Measurements from ENCODE around the gene GTF3C2. TPM values are rescaled to one million over a fixed set of nuclear protein-coding genes. Genes with fewer than 3 reads are reported as not detected.
A peak's percentile ranks its signal among the peaks of the same experiment; 100 is the strongest.

Gene GTF3C2
- total and polyA plus RNA-seq, 2 of the 13 experiments (the other 11 are each of a cell fraction or from before 2014, with no cell fraction given): 77.5 to 130 TPM

DNA sequence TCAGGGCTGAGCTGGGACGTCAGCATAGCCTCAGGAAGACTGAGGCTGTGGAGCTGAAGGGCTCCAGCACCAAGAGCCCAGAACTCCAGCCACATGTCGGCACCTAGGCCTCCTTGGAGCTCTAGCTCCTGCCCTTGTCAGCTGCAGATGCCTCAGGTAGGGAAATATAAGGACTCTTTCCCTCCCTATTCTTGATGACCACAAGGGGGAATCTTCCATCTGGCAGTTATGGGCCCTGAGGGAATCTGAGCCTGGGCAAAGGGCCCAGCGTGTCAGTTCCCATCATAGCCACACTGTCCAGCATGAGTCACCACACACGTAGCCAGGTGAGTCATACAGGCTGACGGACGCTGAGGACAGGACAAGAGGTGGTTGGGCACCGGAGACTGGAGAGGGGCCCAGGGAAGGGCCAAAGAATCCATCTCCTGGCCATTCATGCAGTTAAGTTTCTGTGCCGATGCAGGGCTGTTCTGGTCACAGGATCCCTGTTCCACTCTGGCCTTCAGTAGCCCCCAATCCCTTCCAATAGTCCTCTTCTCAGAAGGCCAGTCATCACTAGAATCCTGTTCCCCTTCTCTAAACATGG is 35.5 kb downstream of the GTF3C2 start (continued):
- TF ChIP-seq ZNF329 (CRISPR knock-in tag; IDR thresholded peaks at IDR 0.05; ENCODE audit: low read depth) (no peak), ZNF44 (CRISPR knock-in tag; IDR thresholded peaks at IDR 0.05) (peak; percentile 71; the same call in 1 of the 2 replicates), CENPX (CRISPR knock-in tag; IDR thresholded peaks at IDR 0.05) (no peak), ZNF670 (CRISPR knock-in tag; IDR thresholded peaks at IDR 0.05; ENCODE audit: borderline replicate concordance) (no peak), REPIN1 (CRISPR knock-in tag; IDR thresholded peaks at IDR 0.05; ENCODE audit: borderline replicate concordance, low read depth) (peak; percentile 83; the same call in 1 of the 2 replicates), KLF9 (CRISPR knock-in tag; IDR thresholded peaks at IDR 0.05; ENCODE audit: low read depth) (no peak), RCOR2 (CRISPR knock-in tag; IDR thresholded peaks at IDR 0.05) (peak; percentile 84), RXRB (CRISPR knock-in tag; IDR thresholded peaks at IDR 0.05; ENCODE audit: borderline replicate concordance) (peak; percentile 91), THAP11 (CRISPR knock-in tag; IDR thresholded peaks at IDR 0.05) (peak; percentile 93), POGZ (CRISPR knock-in tag; IDR thresholded peaks at IDR 0.05) (peak; percentile 74), ZNF598 (CRISPR knock-in tag; IDR thresholded peaks at IDR 0.05; ENCODE audit: borderline replicate concordance) (peak; percentile 52; the same call in 1 of the 2 replicates), GATAD1 (CRISPR knock-in tag; IDR thresholded peaks at IDR 0.05) (peak; percentile 83), IKZF1 (IDR thresholded peaks at IDR 0.05) (no peak), TEAD3 (CRISPR knock-in tag; optimal IDR thresholded peaks at IDR 0.05; ENCODE audit: borderline replicate concordance) (peak; percentile 92), RNF2 (conservative IDR thresholded peaks at IDR 0.05; ENCODE audit: low read depth) (peak; percentile 58; the same call in 1 of the 2 replicates), ZNF232 (CRISPR knock-in tag; IDR thresholded peaks at IDR 0.05; ENCODE audit: borderline replicate concordance) (0 out of 2 replicates have a peak, but pooled peaks have one; percentile 65), ZNF720 (CRISPR knock-in tag; IDR thresholded peaks at IDR 0.05) (no peak), ZNF234 (CRISPR knock-in tag; conservative IDR thresholded peaks at IDR 0.05) (no peak), AGO1 (IDR thresholded peaks at IDR 0.05; ENCODE audit: low read depth, low read length, poor library complexity, severe bottlenecking) (no peak), HIVEP1 (CRISPR knock-in tag; IDR thresholded peaks at IDR 0.05) (0 out of 2 replicates have a peak, but pooled peaks have one; percentile 27), ARNT (IDR thresholded peaks at IDR 0.05) (no peak), RORA (CRISPR knock-in tag; IDR thresholded peaks at IDR 0.05) (no peak), KLF15 (CRISPR knock-in tag; IDR thresholded peaks at IDR 0.05; ENCODE audit: borderline replicate concordance) (no peak)
- TF ChIP-seq, protein P1, sequence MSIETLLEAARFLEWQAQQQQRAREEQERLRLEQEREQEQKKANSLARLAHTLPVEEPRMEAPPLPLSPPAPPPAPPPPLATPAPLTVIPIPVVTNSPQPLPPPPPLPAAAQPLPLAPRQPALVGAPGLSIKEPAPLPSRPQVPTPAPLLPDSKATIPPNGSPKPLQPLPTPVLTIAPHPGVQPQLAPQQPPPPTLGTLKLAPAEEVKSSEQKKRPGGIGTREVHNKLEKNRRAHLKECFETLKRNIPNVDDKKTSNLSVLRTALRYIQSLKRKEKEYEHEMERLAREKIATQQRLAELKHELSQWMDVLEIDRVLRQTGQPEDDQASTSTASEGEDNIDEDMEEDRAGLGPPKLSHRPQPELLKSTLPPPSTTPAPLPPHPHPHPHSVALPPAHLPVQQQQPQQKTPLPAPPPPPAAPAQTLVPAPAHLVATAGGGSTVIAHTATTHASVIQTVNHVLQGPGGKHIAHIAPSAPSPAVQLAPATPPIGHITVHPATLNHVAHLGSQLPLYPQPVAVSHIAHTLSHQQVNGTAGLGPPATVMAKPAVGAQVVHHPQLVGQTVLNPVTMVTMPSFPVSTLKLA (IDR thresholded peaks at IDR 0.05): peak; percentile 74
- TF ChIP-seq, protein P2, sequence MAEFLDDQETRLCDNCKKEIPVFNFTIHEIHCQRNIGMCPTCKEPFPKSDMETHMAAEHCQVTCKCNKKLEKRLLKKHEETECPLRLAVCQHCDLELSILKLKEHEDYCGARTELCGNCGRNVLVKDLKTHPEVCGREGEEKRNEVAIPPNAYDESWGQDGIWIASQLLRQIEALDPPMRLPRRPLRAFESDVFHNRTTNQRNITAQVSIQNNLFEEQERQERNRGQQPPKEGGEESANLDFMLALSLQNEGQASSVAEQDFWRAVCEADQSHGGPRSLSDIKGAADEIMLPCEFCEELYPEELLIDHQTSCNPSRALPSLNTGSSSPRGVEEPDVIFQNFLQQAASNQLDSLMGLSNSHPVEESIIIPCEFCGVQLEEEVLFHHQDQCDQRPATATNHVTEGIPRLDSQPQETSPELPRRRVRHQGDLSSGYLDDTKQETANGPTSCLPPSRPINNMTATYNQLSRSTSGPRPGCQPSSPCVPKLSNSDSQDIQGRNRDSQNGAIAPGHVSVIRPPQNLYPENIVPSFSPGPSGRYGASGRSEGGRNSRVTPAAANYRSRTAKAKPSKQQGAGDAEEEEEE (CRISPR knock-in tag; IDR thresholded peaks at IDR 0.05; ENCODE audit: borderline replicate concordance): no peak; the same call in 1 of the 2 replicates
- TF ChIP-seq, protein P3, sequence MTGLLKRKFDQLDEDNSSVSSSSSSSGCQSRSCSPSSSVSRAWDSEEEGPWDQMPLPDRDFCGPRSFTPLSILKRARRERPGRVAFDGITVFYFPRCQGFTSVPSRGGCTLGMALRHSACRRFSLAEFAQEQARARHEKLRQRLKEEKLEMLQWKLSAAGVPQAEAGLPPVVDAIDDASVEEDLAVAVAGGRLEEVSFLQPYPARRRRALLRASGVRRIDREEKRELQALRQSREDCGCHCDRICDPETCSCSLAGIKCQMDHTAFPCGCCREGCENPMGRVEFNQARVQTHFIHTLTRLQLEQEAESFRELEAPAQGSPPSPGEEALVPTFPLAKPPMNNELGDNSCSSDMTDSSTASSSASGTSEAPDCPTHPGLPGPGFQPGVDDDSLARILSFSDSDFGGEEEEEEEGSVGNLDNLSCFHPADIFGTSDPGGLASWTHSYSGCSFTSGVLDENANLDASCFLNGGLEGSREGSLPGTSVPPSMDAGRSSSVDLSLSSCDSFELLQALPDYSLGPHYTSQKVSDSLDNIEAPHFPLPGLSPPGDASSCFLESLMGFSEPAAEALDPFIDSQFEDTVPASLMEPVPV (CRISPR knock-in tag; IDR thresholded peaks at IDR 0.05): no peak
- TF ChIP-seq, protein P4, sequence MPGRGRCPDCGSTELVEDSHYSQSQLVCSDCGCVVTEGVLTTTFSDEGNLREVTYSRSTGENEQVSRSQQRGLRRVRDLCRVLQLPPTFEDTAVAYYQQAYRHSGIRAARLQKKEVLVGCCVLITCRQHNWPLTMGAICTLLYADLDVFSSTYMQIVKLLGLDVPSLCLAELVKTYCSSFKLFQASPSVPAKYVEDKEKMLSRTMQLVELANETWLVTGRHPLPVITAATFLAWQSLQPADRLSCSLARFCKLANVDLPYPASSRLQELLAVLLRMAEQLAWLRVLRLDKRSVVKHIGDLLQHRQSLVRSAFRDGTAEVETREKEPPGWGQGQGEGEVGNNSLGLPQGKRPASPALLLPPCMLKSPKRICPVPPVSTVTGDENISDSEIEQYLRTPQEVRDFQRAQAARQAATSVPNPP (CRISPR knock-in tag; IDR thresholded peaks at IDR 0.05): no peak
